Ecto neural progenitor cell (in vitro differentiated cells): ENCODE data around the gene CLEC18B.
"Not testable (repeated sequence)": the region's sequence is repeated elsewhere in the genome, so short reads cannot be mapped to it uniquely, and the experiment has no call there.

Experiments used
- DNase-seq: peaks from one replicate; pipeline ENCODE4 v3.0.0-alpha.2; 2018; ENCODE audit warnings: low spot score

The CLEC18B gene

DNA sequence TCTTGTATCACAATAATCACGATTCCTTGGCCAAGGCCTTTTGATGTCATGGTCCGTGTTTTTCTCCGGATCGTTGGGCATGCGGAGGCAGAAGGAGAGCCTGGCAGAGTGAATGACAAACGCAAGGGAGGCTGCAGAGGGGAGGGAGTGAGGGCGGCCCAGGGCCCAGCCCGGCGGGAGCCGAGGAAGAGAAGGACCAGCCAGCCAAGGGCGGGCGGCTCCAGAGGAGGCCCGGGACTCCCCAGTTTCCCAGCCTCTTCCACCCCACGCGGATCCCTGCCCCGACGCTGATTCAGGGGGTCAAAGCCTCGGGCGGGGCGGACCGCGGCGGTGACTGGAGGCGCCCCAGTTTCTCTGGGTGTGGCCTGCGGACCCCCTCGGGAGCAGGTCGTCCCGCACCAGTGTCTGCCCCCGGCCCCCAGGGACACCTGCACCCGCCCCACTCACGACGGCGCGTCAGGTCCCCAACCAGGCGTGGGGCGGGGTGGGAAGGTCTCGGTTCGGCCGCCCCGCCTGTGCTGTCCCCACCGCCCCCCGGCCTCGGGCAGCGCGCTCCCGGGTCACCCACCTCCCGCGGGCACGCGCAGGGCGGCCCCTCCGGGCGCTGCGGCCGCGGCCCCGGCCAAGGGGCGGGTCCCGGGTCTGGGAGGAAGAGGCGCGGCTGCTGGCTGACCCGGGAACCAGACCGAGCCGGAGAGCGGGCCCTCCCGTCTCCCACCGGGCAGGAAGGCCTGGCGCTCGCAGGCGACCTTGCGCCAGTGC lies 14.5 kb downstream of the CLEC18B start:
- not testable (repeated sequence) for DNase-seq

DNA sequence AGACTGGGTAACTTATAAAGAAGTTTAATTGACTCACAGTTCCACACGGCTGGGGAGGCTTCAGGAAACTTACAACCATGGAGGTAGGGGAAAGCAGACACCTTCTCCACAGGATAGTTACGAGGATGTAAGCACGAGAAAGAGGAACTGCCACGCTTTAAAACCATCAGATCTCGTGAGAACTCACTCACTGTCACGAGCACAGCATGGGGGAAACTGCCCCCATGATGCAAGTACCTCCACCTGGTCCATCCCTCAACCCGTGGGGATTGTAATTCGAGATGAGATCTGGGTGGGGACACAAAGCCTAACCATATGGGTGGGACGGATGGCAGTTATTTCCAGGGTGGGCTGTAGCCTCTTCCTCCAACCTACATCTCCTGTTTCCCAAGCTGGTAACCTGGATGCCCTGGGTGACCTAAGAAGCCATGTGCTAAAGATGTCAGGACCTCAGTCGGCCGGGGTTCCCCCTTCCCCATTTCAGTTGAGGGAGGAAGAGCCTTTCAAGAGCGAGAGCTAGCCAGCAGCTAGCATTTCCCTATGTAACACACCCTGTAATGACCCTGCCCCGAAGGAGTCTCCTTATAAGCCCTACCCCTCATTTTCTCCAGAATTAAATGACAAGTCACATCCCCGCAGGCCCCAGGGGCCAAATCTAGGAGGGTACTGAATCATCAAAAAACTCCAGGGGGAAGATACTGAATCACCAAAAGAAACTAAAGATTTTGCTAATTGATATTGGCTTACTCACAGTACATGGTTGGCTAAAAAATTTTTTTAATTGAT lies 16.9 kb downstream of the CLEC18B start:
- not testable (repeated sequence) for DNase-seq

DNA sequence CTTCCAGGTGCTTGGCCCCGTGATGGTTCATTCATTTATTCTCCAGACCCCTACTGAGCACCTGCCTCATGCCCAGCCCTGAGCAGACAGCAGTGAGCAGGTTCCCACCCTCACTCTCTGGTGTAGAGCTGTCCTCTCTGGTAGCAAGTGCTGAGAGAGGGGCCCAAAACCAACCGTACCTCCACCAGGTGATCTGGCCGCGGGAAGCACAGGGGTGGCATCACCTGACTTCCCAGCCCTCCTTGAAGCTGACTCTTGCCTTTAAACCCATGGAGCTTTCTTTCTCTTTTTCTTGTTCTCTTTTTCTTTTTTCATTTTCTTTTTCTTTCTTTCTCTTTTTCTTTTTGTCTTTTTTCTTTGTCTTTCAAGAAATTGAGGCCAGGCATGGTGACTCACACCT lies 21.0 kb downstream of the CLEC18B start:
- DNase-seq, result not testable (repeated sequence)

DNA sequence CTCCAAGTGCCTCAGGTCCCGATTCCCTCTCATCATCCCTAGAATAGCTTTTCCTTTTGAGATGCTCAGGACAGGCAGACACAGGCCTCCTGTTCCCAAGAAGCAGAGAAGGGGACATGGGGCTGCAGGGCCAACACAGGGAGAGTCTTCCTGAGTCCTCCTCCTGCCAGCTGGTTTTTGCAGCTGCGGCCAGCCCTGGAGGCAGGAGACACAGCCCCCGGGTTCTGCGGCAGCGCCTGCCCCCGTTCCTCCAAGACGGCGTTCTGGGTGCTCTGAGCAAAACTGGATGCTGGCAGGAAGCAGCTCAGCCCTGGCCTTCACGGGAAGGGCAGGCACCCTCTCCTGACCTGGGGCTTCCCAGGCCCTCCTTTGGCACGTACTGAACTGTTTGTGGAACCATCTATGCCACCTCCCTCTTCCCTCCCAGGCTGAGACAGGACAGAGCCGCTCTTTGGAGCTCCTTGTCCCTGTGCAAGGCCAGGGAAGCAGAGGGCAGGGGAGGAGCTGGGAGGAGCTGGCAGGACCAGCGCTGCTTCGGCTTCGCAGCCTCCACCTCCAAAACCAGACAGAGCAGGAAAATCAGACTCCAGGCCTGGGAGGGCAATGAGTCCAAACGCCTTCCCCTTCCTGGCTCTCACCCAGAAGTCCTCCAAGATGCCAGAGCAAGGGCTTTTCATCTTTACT lies 22.9 kb downstream of the CLEC18B start:
- peak; percentile 46 for DNase-seq

DNA sequence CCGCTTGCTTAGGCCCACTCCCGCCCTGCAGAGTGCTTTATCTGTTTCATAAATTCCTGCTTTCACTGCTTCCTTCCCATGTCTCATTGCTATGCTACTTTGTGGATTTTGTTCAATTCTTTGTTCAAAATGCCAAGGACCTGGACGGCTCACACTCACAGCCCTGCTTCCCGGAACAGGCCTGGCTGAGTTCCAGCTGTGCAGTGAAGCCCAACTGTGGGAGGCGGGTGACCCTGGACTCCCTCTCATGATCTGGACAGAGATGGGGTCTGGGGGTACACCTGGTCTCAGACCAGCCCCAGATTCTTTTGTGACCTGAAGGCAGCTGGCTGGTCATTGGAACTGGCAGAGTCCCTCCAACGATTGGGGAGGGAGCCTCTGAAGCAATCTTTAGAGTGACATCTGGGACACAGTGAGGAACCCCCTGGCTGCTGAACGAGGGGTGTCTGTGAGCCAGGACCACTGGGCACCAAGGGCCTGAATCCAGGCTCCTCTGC lies 24.7 kb downstream of the CLEC18B start:
- DNase-seq, result peak; percentile 27

DNA sequence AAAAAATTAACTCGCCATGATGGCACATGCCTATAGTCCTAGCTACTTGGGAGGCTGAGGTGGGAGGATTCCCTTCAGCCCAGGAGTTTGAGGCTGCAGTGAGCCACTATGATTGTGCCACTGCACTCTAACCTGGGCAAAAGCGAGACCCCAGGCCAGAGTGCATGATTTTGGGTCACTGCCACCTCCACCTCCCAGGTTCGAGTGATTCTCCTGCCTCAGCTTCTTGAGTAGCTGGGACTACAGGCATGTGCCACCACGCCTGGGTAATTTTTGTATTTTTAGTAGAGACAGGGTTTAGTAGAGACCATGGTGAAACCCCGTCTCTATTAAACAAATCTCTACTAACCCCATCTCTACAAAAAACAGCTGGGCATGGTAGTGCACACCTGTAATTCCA lies 26.7 kb downstream of the CLEC18B start:
- DNase-seq, result not testable (repeated sequence)

DNA sequence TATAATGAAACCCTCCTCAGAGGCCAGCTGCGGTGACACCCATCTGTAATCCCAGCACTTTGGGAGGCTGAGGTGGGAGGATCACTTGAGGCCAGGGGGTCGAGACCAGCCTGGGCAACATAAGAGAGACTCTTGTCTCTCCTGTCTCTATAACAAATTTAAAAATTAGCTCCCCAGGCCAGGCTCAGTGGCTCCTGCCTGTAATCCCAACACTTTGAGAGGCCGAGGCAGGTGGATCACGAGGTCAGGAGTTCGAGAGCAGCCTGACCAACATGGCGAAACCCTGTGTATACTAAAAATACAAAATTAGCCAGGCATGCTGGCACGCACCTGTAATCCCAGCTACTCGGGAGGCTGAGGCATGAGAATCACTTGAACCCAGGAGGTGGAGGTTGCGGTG lies 27.1 kb downstream of the CLEC18B start:
- DNase-seq, result not testable (repeated sequence)

DNA sequence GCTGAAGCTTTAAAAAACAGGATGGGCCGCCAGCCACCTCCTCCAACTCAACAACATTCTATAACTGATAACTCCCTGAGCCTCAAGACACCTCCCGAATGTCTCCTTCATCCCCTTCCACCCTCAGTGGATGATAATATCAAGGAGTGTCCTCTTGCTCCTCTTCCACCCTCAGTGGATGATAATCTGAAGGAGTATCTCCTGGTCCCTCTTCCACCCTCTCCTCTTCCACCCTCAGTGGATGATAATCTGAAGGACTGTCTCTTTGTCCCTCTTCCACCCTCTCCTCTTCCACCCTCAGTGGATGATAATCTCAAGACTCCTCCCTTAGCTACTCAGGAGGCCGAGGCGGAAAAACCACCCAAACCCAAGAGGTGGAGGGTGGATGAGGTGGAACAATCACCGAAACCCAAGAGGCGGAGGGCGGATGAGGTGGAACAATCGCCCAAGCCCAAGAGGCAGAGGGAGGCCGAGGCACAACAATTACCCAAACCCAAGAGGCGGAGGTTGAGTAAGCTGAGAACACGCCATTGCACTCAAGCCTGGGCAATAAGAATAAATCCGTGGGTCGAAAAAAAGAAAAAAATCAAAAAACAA lies 29.7 kb downstream of the CLEC18B start:
- DNase-seq, result peak; percentile 17

DNA sequence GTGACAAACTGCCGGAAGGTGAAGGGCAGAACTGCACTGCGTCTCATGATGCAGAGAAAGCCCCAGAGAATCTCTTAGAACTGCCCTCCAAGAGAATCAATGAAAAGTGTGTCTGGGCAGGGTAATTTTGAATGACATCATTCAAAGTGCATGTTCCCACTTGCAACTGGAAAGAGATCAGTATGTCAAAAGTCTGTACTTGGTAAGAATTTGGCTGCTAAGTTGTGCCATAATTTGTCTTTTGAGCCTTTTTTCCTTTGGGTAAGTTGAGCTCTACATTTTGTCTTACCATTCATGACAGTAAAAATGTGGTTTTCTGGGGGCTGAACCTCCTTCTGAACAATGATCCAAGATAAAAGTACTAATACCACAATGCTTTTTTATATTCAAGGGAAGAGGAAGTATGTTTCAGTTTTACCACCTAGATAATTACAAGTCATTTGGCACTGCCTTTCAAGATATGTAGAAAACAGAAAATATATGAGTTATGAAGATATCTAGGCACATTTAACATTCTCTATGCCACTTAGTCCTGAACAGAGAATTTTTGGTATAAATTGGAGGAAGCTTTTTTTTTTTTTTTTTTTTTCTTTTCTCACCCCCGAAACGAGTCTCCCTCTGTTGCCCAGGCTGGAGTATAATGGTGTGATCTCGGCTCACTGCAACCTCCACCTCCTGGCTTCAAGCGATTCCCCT lies 38.8 kb downstream of the CLEC18B start:
- not testable (repeated sequence) for DNase-seq

DNA sequence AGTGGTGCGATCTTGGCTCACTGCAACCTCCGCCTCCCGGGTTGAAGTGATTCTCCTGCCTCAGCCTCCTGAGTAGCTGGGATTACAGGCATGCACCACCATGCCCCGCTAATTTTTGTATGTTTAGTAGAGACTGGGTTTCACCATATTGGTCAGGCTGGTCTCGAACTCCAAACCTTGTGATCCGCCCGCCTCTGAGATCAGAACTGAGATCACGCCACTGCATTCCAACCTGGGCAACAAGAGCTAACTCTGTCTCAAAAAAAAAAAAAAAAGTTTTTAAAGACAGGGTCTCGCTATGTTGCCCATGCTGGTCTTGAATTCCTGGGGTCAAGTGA lies 47.5 kb downstream of the CLEC18B start:
- DNase-seq, result not testable (repeated sequence)

DNA sequence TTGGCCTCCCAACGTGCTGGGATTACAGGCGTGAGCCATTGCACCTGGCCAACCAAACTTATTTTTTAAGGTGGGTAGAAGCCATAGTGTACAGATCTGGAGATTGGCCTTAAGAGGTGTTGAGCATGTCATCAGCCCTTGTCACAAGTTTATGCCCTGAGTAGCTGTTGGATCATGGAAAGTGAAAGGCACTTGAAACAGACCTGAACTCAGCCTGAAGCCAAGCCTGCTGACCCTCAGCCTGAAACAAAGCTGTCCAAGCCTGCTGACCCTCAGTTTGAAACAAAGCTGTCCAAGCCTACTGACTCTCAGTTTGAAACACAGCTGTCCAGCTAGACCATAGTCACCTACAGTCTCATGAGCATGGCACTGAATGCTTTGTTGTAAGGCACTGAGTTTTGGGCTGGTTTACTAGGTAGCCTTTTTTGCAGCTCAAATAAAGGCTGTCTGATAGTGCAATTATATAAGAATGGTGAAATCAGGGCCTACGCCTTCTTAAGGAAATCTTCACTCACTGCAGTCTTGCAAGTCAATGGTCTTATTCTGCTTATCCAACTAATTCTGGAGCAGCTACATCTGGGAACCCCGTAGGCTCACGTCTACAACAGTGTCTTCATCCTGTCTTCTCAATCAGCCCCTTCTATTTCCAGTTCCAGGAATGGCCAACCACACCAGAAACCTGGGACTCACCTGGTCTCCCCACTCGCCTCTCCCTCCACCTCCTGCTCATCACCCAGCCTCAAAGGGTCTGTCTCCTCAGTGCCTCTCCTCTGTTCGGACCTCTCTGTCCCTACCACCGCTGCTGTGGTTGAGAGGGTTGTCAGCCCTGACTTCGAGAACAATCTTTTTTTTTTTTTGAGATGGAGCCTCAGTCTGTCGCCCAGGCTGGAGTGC lies 48.1 kb downstream of the CLEC18B start:
- DNase-seq, result no peak

DNA sequence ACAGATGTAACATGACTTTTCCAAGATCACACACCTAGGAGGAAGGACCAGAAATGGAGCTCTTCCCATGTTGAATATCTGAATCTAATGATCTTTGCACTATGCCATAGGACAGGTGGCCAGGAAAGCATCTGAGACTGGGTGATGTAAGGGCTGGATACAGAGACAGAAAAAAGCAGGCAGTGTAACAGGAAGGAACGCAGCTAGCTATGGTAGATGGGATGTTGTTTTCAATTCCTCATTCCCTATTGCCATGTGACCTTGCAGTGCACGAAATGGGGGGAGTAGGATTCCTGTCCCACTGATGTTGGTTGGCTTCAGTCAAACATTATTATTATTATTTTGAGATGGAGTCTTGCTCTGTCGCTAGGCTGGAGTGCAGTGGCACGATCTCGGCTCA lies 48.9 kb downstream of the CLEC18B start:
- no peak for DNase-seq

DNA sequence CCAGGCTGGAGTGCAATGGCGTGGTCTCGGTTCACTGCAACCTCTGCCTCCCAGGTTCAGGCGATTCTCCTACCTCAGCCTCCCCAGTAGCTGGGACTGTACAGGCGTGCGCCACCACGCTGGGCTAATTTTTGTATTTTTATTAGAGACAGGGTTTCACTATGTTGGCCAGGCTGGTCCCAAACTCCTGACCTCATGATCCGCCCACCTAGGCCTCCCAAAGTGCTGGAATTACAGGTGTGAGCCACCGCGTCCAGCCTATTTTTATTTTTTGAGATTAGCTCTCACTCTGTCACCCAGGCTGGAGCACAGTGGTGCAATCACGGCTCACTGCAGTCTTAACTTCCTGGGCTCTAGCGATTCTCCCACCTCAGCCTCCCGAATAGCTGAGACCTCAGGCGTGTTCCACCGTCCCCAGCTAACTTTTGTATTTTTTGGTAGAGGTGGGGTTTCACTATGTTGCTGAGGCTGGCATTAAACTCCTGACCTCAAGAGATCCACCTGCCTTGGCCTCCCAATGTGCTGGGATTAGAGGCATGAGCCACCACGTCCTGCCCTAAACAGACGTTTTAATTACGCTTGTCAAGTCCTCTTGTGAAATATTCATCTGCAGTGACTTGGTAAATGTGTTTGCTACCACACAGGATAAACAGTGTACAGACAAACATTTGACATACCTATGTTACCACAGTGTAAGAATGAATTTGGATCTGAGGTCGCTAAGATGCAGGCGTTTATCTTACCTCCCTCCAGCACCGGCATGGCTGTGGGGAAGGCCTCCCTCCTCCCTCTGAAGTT lies 50.7 kb downstream of the CLEC18B start:
- DNase-seq, result not testable (repeated sequence)

DNA sequence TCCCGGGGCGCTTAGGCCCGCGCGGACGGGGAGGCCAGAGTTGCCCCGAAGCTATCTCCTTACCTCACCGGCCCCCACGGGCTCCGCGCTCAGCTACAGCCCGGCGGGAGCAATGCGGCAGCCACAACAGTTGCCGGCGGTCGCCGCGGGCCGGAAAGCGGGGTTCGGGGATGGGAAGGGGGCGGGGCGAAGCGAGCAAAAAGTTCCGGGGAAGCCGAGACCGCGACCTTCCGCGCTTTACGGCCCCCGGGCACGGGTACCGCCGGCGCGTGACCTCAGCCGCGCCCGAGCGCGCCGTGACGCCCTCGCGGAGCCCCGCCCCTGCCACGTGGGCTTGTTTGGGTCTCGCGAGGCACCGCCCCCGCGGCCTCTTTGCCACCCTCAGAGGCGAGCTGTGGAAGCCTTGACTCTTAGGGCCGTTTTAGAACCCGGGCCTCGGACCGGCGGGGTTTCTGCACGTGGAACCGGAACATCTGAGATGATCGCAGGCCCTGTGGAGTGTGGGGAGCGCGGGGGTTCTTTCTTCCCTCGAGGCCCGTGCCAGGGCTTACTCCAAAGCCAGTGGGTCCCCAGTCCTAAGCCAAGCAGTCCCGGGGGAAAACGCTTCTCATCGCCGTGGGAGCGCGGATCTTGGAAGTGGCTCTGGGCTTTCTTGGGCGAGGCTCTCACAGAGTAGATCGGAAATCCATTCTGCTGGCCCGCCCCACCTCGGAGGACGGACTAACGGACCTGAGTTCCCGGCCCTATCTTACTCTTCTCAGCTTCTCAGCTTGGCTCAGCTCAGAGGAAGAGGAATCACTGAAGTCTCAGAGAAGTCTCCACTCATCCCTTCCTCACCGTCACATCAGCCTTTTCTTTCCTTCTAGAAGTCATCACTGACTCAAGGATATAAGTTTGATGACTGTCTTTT lies 53.0 kb downstream of the CLEC18B start:
- peak; percentile 91 for DNase-seq

DNA sequence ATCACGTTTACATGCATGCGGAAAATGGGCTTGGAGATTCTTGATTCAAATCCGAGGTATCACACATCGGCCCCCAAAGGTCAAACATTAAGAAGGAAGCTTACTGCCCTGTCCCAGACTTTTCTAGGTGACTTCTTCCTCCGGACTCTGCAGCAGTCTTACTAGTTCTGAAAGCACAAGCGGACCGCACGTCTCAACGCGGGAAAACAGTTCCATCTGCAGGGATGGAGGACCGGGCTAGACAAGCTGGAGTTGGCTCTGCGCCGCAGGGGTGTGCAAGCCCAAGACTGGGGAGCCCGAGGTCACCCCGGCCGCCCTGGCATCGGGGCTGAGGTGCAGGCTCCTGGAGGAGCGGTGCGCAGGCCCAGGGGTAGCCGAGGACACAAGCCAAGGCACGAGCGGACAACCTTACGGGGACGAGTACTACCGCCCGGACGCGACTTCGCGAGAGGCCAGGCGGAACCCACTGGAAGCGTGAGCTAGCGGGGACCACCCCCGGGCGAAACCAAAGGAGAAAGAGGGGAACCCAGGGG lies 53.7 kb downstream of the CLEC18B start:
- peak; percentile 73 for DNase-seq

DNA sequence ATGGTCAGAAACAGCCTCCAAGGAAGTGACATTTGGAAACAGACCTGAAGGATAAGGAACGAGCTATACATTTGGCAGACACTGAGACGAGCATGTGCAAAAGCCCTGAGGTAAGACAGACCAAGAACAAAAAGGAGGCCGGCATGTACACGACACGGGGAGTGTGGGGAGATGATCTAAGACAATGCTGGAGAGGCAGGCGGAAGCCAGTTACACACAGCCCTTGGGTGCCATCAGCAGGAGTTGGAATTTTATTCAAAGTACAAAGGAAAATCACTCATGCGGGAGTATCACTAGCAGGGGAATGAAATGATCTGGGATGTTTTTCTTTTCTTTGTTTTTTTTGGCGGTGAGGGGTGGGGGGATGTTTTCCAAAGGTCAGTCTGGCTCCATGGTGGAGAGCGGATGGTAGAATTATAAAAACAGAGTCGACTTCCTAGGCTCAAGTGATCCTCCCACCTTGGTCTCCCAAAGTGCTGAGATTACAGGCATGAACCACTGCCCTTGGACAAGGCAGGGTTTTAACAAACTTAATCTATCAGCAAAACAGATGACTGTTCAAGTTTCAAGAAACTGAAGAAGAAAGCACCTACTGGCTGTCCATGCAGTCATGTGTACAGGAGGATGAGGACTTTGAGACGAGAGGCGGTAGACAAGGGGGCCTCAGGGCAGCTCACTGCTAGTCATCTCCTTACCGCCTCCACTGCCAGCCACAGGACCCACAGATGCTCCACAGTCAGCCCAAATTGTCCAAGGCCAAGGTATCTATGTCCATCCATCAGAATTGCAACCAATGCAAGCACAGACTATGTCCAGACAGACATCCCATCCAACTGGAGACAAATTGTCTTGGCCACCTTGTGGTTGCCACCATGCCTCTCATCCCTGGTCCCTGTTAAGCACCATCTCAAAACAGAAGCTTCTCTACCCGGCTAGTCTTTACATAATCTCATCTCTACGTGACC lies 59.4 kb downstream of the CLEC18B start:
- not testable (repeated sequence) for DNase-seq
